HG03175 (cell line): ENCODE data around the gene FANCL.
"Not testable (repeated sequence)": the region's sequence is repeated elsewhere in the genome, so short reads cannot be mapped to it uniquely, and the experiment has no call there.

Source experiments
- ATAC-seq: cut with Tn5 transposase; IDR thresholded peaks from one replicate; pipeline ENCODE4 v1.9.1; 2021; ENCODE audit warnings: mild to moderate bottlenecking, moderate library complexity; ENCODE audit not compliant: unreplicated experiment

FANCL gene

DNA sequence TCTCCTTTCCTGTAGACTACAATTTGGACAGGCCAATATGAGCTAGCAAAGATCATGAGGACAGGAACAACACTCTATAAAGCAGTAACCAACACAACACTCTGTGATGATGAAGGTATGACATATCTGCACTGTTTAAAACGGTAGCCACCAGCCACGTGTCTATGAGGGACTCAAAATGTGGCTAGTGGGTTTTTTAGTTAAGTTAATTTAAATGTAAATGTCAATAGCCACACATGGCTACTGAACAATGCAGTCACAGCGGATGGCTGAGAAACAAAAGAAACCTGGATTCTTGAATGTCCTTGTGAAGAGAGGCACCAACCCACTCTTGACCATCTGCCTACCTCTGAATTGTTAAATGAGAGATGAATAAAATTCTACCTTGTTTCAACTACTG, 33.9 kb downstream of the FANCL start:
- ATAC-seq: no peak

DNA sequence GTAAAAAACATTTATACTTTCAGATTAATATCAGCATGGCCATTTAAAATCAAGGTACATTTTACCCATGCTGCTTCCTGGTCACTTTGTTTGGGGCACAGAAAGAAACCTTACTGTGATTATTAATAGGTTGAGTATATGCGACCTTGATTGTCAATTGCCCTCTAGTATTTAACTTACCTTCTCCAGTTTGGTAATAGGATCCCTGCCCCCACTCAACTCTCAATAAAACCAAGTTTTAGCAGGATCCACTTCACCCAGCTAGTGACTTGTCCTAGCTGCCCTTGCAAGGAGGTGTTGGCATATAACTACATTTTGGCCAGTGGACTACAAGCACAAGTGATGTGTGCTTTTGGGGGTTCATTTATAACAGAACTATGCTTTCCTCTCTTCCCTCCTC, 34.3 kb downstream of the FANCL start:
- ATAC-seq: no peak

DNA sequence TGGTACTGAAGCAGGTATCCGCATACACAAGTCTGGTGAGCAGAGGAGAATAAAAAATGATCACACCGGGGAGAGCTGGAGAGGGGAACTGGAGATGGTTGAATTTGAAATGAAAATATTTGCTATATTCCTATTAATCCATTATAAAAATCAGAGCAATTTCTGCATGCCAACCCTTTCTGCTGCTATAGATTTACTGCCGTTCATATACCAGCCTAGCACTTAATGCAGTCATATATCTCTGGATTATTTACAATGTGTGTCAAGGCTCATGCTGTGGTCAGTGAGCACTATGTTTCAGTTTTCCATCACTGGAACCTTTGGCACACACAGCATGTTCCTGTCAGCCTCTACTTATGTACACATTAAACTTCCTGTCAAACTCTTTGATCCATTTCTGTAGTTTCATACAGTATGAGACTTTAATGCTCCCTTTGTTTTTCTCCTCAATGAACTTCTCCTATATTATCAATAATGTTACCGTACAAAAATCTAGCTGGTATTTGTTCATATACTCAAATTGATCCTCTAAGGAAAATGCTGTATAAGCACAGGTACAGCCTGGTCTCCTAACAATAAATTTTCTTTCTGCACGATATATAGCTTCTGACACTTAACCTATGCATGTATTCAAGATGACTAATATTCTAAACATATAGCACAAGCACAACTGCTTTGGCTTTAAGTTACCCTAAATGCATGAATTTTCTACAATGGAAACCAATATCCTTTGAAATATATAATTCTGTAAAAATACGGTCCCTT, 36.7 kb downstream of the FANCL start:
- no peak for ATAC-seq

GRCh38 chr2:58203018-58203417, 38.1 kb downstream of the FANCL start:
- no peak for ATAC-seq

GRCh38 chr2:58202404-58202803, 38.7 kb downstream of the FANCL start:
- ATAC-seq: no peak

GRCh38 chr2:58197894-58198293, 43.2 kb downstream of the FANCL start:
- no peak for ATAC-seq

GRCh38 chr2:58195662-58196061, 45.5 kb downstream of the FANCL start:
- no peak for ATAC-seq

DNA sequence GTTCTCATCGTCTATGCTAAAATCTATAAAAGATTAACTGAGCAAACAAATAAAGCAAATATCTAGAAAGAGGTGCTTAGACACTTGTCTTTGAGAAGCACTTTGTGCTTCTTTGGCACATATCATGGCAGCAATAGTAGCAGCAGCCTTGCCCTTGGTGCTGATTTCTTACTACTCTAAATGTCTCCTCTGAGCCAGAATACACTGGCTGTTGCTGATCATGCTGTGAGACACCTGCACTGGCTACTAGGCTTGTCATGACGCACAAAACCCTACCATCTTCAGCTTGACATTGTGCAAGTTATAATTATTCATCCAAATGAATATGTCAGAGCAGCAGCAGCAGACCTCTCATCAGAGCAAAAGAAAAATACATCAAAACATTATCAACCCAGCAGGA, 46.7 kb downstream of the FANCL start:
- ATAC-seq: no peak

GRCh38 chr2:58187022-58187421, 54.1 kb downstream of the FANCL start:
- not testable (repeated sequence) for ATAC-seq

DNA sequence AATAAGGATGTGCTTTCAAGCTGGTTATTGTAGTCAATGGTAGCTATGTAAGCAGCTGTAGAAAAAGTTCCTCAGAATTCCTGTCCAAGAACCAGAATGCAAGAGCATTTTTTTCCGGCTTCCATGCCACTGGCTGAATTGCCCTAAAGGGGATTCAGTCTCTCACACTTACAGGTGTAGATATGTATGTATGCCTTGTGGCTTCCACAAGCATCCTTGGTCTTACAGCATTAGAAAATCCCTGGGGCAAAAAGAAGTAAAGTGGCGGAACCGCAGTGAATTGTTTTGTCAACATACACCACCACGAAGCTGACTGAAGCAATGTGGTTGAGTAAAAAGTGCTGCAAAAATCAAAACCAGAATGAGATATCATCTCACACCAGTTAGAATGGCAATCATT, 54.6 kb downstream of the FANCL start:
- no peak for ATAC-seq

GRCh38 chr2:58182527-58182926, 58.6 kb downstream of the FANCL start:
- no peak for ATAC-seq

DNA sequence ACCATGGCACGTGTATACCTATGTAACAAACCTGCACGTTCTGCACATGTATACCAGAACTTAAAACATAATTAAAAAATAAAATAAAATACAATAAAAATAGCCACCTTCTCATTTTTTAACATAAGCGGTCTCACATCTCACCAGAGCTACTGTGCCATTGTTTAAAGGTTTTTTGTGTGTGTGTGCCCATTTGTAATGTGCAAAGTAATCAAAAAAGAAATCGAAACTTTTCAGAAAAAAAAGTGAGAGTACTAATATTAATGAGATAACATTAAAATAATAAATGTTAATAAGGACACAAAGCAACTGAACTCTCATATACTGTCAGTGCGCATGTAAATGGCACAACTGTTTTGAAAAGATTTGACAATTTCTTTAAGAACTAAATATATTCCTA, 60.5 kb downstream of the FANCL start:
- no peak for ATAC-seq

- ATAC-seq: not testable (repeated sequence)
These were observed 61.0 kb downstream of the FANCL start for GRCh38 chr2:58180175-58180574.

- ATAC-seq: not testable (repeated sequence)
These were observed 63.9 kb downstream of the FANCL start for GRCh38 chr2:58177187-58177586.

DNA sequence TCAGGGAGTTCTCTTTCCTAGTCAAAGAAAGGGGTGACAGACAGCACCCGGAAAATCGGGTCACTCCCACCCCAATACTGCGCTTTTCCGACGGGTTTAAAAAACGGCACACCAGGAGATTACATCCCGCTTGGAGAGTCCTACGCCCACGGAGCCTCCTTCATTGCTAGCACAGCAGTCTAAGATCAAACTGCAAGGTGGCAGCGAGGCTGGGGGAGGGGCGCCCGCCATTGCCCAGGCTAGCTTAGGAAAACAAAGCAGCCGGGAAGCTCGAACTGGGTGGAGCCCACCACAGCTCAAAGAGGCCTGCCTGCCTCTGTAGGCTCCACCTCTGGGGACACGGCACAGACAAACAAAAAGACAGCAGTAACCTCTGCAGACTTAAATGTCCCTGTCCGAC, 69.3 kb downstream of the FANCL start:
- not testable (repeated sequence) for ATAC-seq

DNA sequence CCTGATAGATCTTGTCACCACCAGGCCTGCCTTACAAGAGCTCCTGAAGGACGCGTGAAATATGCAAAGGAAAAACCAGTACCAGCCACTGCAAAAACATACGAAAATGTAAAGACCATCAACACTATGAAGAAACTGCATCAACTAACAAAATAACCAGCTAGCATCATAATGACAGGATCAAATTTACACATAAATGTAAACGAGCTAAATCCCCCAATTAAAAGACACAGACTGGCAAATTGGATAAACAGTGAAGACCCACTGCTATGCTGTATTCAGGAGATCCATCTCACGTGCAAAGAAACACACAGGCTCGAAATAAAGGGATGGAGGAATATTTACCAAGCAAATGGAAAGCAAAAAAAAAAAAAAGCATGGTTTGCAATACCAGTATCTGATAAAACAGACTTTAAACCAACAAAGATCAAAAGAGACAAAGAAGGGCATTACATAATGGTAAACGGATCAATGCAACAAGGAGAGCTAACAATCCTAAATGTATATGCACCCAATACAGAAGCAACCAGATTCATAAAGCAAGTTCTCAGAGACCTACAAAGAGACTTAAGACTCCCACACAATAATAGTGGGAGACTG, 70.7 kb downstream of the FANCL start:
- ATAC-seq: not testable (repeated sequence)

- not testable (repeated sequence) for ATAC-seq
These were observed 71.3 kb downstream of the FANCL start for GRCh38 chr2:58169845-58170244.

GRCh38 chr2:58168130-58168529, 73.0 kb downstream of the FANCL start:
- ATAC-seq: not testable (repeated sequence)

GRCh38 chr2:58163913-58164312, 77.2 kb downstream of the FANCL start:
- no peak for ATAC-seq

DNA sequence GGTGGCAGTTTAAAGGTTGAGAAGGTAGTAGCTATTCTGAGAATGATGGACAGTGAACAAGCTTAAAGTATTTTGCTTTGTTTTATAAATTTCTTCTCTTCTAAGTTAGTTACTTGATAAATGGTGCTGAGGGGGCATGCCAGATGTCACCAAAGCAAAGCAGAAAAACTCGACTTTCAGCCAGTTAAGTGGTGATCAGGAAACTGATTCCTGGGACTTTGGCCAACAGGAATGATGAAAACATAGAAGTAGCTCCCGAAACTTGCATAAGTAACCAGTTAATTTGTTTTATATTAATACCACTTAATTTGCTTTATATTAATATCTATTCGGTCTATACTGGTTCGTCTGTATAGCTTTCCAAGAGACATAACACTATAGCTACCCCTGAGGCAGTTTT, 82.6 kb downstream of the FANCL start:
- ATAC-seq: no peak

DNA sequence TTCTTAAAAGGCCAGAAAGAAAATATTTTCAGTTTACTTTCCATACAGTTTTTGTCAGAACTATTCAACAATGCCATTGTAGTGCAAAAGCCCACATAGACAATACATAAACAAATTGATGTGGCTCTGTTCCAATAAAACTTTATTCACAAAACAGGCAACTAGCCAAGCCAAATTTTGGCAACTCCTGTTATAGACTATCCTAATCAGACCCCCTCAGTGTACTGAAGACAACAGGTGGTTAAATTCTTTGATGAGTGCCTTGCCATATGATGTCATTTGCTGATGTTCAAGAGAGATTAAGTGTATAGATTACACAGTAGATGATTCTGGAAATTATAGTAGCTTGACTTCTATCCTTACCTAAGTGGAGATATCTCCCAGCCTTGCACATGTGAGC, 83.4 kb downstream of the FANCL start:
- ATAC-seq: no peak

DNA sequence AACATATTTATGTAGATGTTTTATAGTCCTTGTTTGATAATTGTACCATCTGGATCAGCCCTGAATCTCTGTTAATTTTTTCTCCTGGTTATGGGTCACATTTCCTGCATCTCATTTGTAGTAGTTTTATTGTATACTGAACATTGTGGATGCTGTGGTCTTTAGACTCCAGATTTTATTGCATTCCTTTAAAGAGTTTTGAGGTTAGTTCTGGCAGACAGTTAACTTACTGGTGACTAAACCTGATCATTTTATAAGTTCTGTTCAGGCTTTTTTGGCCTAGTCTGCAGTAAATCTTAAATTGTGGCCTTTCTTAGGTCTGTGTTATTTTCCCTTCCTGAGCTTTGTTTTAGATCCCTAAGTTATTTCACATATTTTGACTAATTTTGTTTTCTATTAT, 84.3 kb downstream of the FANCL start:
- no peak for ATAC-seq
